Astrocyte (in vitro differentiated cells and primary cell): ENCODE results near the gene CNTNAP2. TPM values are rescaled to one million over a fixed set of nuclear protein-coding genes. Genes with fewer than 3 reads are reported as not detected.

Source experiments
- DNase-seq: peaks from one replicate; pipeline ENCODE4 v3.0.0-alpha.2; 2010; ENCODE audit warnings: low read depth
- FAIRE-seq: peaks from 2 replicates; lab custom pipeline; 2011; peaks lifted over from hg19 to GRCh38; lab: Jason Lieb, UNC
- H2AFZ ChIP-seq: 2 replicates; pipeline ENCODE4 v1.6.0; 2012; ENCODE audit warnings: low read depth, low read length, inconsistent platforms
- H3K27ac ChIP-seq: 2 replicates; pipeline ENCODE4 v1.5.1; 2011; ENCODE audit warnings: low read depth, low read length, inconsistent platforms
- H3K27me3 ChIP-seq: 2 replicates; pipeline ENCODE4 v1.6.0; 2011; ENCODE audit warnings: low read length, inconsistent platforms; ENCODE audit not compliant: insufficient read depth
- H3K36me3 ChIP-seq: 2 replicates; pipeline ENCODE4 v1.5.1; 2011; ENCODE audit warnings: low read length, inconsistent platforms; ENCODE audit not compliant: insufficient read depth
- H3K4me1 ChIP-seq: 2 replicates; pipeline ENCODE4 v1.5.1; 2011; ENCODE audit warnings: low read length, inconsistent platforms; ENCODE audit not compliant: insufficient read depth
- H3K4me2 ChIP-seq: 2 replicates; pipeline ENCODE4 v1.6.0; 2012; ENCODE audit warnings: low read length, inconsistent platforms
- H3K4me3 ChIP-seq: 2 replicates; pipeline ENCODE4 v1.5.1; 2011; ENCODE audit warnings: low read depth, mild to moderate bottlenecking, low read length, inconsistent platforms; ENCODE audit not compliant: insufficient read depth
- H3K79me2 ChIP-seq: 2 replicates; pipeline ENCODE4 v1.6.0; 2012; ENCODE audit warnings: mild to moderate bottlenecking, low read length, inconsistent platforms; ENCODE audit not compliant: insufficient read depth
- H3K9ac ChIP-seq: 2 replicates; pipeline ENCODE4 v1.6.0; 2012; ENCODE audit warnings: mild to moderate bottlenecking, low read length, inconsistent platforms
- H3K9me3 ChIP-seq: 2 replicates; pipeline ENCODE4 v1.5.1; 2012; ENCODE audit warnings: low read depth, mild to moderate bottlenecking, low read length, inconsistent platforms; ENCODE audit not compliant: insufficient read depth
- H4K20me1 ChIP-seq: 2 replicates; pipeline ENCODE4 v1.6.0; 2012; ENCODE audit warnings: low read length, inconsistent platforms; ENCODE audit not compliant: insufficient read depth
- H3K27ac Mint-ChIP-seq: one replicate; pipeline ENCODE4 v1.8.0; 2021; ENCODE audit warnings: mild to moderate bottlenecking, mixed read lengths; ENCODE audit not compliant: unreplicated experiment
- H3K27me3 Mint-ChIP-seq: one replicate; pipeline ENCODE4 v1.8.0; 2021; ENCODE audit warnings: low read depth, mixed read lengths; ENCODE audit not compliant: unreplicated experiment
- H3K36me3 Mint-ChIP-seq: one replicate; pipeline ENCODE4 v1.8.0; 2021; ENCODE audit warnings: low read depth, mixed read lengths; ENCODE audit not compliant: unreplicated experiment
- H3K4me1 Mint-ChIP-seq: one replicate; pipeline ENCODE4 v1.8.0; 2021; ENCODE audit warnings: low read depth, mixed read lengths; ENCODE audit not compliant: unreplicated experiment
- H3K4me3 Mint-ChIP-seq: one replicate; pipeline ENCODE4 v1.8.0; 2021; ENCODE audit warnings: mild to moderate bottlenecking, moderate library complexity, mixed read lengths; ENCODE audit not compliant: unreplicated experiment
- H3K9me3 Mint-ChIP-seq: one replicate; pipeline ENCODE4 v1.8.0; 2021; ENCODE audit warnings: mild to moderate bottlenecking, mixed read lengths; ENCODE audit not compliant: unreplicated experiment
- EZH2 ChIP-seq: IDR thresholded peaks from 2 replicates; pipeline ENCODE4 v1.6.1; 2012; ENCODE audit warnings: mild to moderate bottlenecking, low read length, inconsistent platforms; ENCODE audit not compliant: insufficient read depth
- microRNA-seq: library from miRNA; unstranded; fragments of <30 nt; microRNA quantifications from one replicate; pipeline ENCODE4 v1.2.0, GENCODE V29; 2020
- total RNA-seq: library from RNA; stranded (reverse); gene quantifications from 2 replicates; pipeline ENCODE4 v1.2.1, GENCODE V29; 2021
- TF ChIP-seq, protein P1 (sequence below): IDR thresholded peaks from 2 replicates; pipeline ENCODE4 v1.5.1; 2011; ENCODE audit warnings: low read depth, mild to moderate bottlenecking, inconsistent platforms, low read length, moderate library complexity; ENCODE audit not compliant: insufficient read depth

The CNTNAP2 gene
- total RNA-seq, 1 donor from 2014 or later = 20.0 TPM

GRCh38 chr7:148468700-148469098, 2352.1 kb downstream of the CNTNAP2 start:
- Mint-ChIP-seq H3K27me3 (peaks cover 5% of the 10 kb centered on the region), H3K4me1 (no peaks in the 10 kb centered on the region), H3K36me3 (no peaks in the 10 kb centered on the region), H3K9me3 (no peaks in the 10 kb centered on the region), H3K27ac (no peak overlapping the region), H3K4me3 (no peak overlapping the region)
- no peaks in the 10 kb centered on the region for H3K9me3 ChIP-seq
- DNase-seq (no peak), FAIRE-seq (no peak)
- no peaks in the 10 kb centered on the region for H3K27me3 ChIP-seq
- no peak overlapping the region for H2AFZ ChIP-seq
- no peaks in the 10 kb centered on the region for H4K20me1 ChIP-seq
- TF ChIP-seq, protein P1, sequence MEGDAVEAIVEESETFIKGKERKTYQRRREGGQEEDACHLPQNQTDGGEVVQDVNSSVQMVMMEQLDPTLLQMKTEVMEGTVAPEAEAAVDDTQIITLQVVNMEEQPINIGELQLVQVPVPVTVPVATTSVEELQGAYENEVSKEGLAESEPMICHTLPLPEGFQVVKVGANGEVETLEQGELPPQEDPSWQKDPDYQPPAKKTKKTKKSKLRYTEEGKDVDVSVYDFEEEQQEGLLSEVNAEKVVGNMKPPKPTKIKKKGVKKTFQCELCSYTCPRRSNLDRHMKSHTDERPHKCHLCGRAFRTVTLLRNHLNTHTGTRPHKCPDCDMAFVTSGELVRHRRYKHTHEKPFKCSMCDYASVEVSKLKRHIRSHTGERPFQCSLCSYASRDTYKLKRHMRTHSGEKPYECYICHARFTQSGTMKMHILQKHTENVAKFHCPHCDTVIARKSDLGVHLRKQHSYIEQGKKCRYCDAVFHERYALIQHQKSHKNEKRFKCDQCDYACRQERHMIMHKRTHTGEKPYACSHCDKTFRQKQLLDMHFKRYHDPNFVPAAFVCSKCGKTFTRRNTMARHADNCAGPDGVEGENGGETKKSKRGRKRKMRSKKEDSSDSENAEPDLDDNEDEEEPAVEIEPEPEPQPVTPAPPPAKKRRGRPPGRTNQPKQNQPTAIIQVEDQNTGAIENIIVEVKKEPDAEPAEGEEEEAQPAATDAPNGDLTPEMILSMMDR = no peak
- TF ChIP-seq EZH2 = no peak
- no peak overlapping the region for H3K4me2 ChIP-seq
- H3K79me2 ChIP-seq = no peaks in the 10 kb centered on the region
- H3K9ac ChIP-seq = no peak overlapping the region
- H3K36me3 ChIP-seq = no peaks in the 10 kb centered on the region
- no peaks in the 10 kb centered on the region for H3K4me1 ChIP-seq
- no peak overlapping the region for H3K27ac ChIP-seq
- H3K4me3 ChIP-seq = no peak overlapping the region

Small RNAs within 50 kb of the gene (microRNA-seq; reads per million reads assigned to microRNA genes)
- not detected for gene MIR548F4
